Colonic mucosa (tissue), 4 donors: Measurements from ENCODE around the gene GALNT13. TPM values are rescaled to one million over a fixed set of nuclear protein-coding genes. Genes with fewer than 3 reads are reported as not detected.

Experiments
- DNase-seq: peaks from one replicate; pipeline ENCODE4 v3.0.0-alpha.2; 2020
- H3K27ac ChIP-seq: fragments of 200-600 bp; one replicate; pipeline ENCODE4 v1.8.0; 2021
- H3K27me3 ChIP-seq: fragments of 200-600 bp; one replicate; pipeline ENCODE4 v1.8.0; 2021
- H3K36me3 ChIP-seq: fragments of 200-600 bp; one replicate; pipeline ENCODE4 v1.8.0; 2021
- H3K4me1 ChIP-seq: fragments of 200-600 bp; one replicate; pipeline ENCODE4 v1.8.0; 2021; ENCODE audit warnings: mild to moderate bottlenecking
- H3K4me3 ChIP-seq: fragments of 200-600 bp; one replicate; pipeline ENCODE4 v1.8.0; 2021
- H3K9ac ChIP-seq, 2 donors: one replicate each; pipeline ENCODE4 v1.7.0; 2013; ENCODE audit warnings: control low read depth in 2 of 2, low read depth in 2 of 2, low read length in 2 of 2
- H3K9me3 ChIP-seq: fragments of 200-600 bp; one replicate; pipeline ENCODE4 v1.8.0; 2021
- CTCF ChIP-seq: fragments of 200-600 bp; IDR thresholded peaks from one replicate; pipeline ENCODE4 v1.8.0; 2022; ENCODE audit warnings: antibody characterized with exemption, mild to moderate bottlenecking
- intact Hi-C: fragments of 100-400 bp; cut with DNase I; formaldehyde crosslinking; loops from one replicate; pipeline ENCODE4 v1.14.1; 2022
- total RNA-seq, 2 donors: library from RNA; stranded (reverse); fragmentation: NEBNext Ultra II Directional in 1 of 2; extraction: Animal tissue kit (Norgen Biotek cat#: 25700) in 1 of 2; gene quantifications; one replicate each; pipeline ENCODE4 v1.2.1, GENCODE V29; 2021
- donor health status: healthy.
- donor health status: DM: no; HTN: no; CAD: no.
- donor health status: DM: no; HTN: no; CAD: no.

The GALNT13 gene
- total RNA-seq, 2 donors from 2014 or later, result 0.07 to 0.40 TPM

- H3K4me3 ChIP-seq, result no peak overlapping the region
- no peak overlapping the region for H3K27ac ChIP-seq
- intact Hi-C loops, result no loop called here
- TF ChIP-seq CTCF, result no peak
- no peaks in the 10 kb centered on the region for H3K9me3 ChIP-seq
- DNase-seq, result no peak
- no peaks in the 10 kb centered on the region for H3K27me3 ChIP-seq
- no peaks in the 10 kb centered on the region for H3K4me1 ChIP-seq
- H3K9ac ChIP-seq, result no peak overlapping the region
- no peaks in the 10 kb centered on the region for H3K36me3 ChIP-seq
Observed at GRCh38 chr2:154240316-154240715, 368.6 kb downstream of the GALNT13 start.

- no peak for TF ChIP-seq CTCF
- H3K4me1 ChIP-seq, result no peaks in the 10 kb centered on the region
Observed at GRCh38 chr2:154240921-154241379, 369.2 kb downstream of the GALNT13 start.

GRCh38 chr2:154242687-154243086, 371.0 kb downstream of the GALNT13 start:
- no peak for DNase-seq
- no peaks in the 10 kb centered on the region for H3K4me1 ChIP-seq
- H3K9me3 ChIP-seq, result no peaks in the 10 kb centered on the region
- H3K27me3 ChIP-seq, result no peaks in the 10 kb centered on the region
- intact Hi-C loops, result no loop called here
- no peak overlapping the region for H3K4me3 ChIP-seq
- H3K9ac ChIP-seq, result no peak overlapping the region
- no peak overlapping the region for H3K27ac ChIP-seq
- no peak for TF ChIP-seq CTCF
- no peaks in the 10 kb centered on the region for H3K36me3 ChIP-seq

More at GRCh38 chr2:154240921-154241379, 369.2 kb downstream of the GALNT13 start:
- no peaks in the 10 kb centered on the region for H3K27me3 ChIP-seq
- no peak overlapping the region for H3K9ac ChIP-seq
- no peak for DNase-seq
- H3K9me3 ChIP-seq, result no peaks in the 10 kb centered on the region
- no peak overlapping the region for H3K27ac ChIP-seq
- no peaks in the 10 kb centered on the region for H3K36me3 ChIP-seq
- intact Hi-C loops, result no loop called here
- no peak overlapping the region for H3K4me3 ChIP-seq

GRCh38 chr2:154243685-154244084, 372.0 kb downstream of the GALNT13 start:
- Histone ChIP-seq H3K9ac (no peak overlapping the region), H3K4me1 (no peaks in the 10 kb centered on the region), H3K27me3 (no peaks in the 10 kb centered on the region), H3K36me3 (no peaks in the 10 kb centered on the region), H3K27ac (no peak overlapping the region), H3K9me3 (no peaks in the 10 kb centered on the region), H3K4me3 (no peak overlapping the region)
- TF ChIP-seq CTCF, result no peak
- DNase-seq, result no peak
- intact Hi-C loops, result no loop called here

- TF ChIP-seq CTCF, result no peak
- no peak overlapping the region for H3K27ac ChIP-seq
- H3K9ac ChIP-seq, result no peak overlapping the region
- no peak overlapping the region for H3K4me3 ChIP-seq
- DNase-seq, result no peak
- H3K9me3 ChIP-seq, result no peaks in the 10 kb centered on the region
- H3K27me3 ChIP-seq, result no peaks in the 10 kb centered on the region
- H3K4me1 ChIP-seq, result no peaks in the 10 kb centered on the region
- intact Hi-C loops, result no loop called here
- no peaks in the 10 kb centered on the region for H3K36me3 ChIP-seq
Observed at GRCh38 chr2:154244932-154245331, 373.2 kb downstream of the GALNT13 start.
